ENCODE results near the gene GP5. TPM values are rescaled to one million over a fixed set of nuclear protein-coding genes. Genes with fewer than 3 reads are reported as not detected.

Gene GP5
- polyA plus RNA-seq, 5 donors, result 0.54 to 0.78 (median 0.65) TPM

GRCh38 chr3:194399874-194400411 lies 877 bp upstream of the GP5 start:
- DNase-seq, result no peak

GRCh38 chr3:194397757-194398312 lies 1.2 kb downstream of the GP5 start:
- DNase-seq, result no peak

- no peak for DNase-seq
Measured at GRCh38 chr3:194396859-194397756, 2.0 kb downstream of the GP5 start.

- DNase-seq, result no peak
Measured at GRCh38 chr3:194396539-194396858, 2.6 kb downstream of the GP5 start.

- no peak for DNase-seq
Measured at GRCh38 chr3:194395778-194396538, 3.1 kb downstream of the GP5 start.

GRCh38 chr3:194395212-194395611 lies 3.9 kb downstream of the GP5 start:
- no peak for DNase-seq

GRCh38 chr3:194392576-194392975 lies 6.5 kb downstream of the GP5 start:
- no peak for DNase-seq

- no peak for DNase-seq
Measured at GRCh38 chr3:194390835-194391234, 8.2 kb downstream of the GP5 start.

GRCh38 chr3:194389269-194389668 lies 9.8 kb downstream of the GP5 start:
- no peak for DNase-seq

- no peak for DNase-seq
Measured at GRCh38 chr3:194387926-194388418, 11.1 kb downstream of the GP5 start.

- no peak for DNase-seq
Measured at GRCh38 chr3:194387276-194387675, 11.8 kb downstream of the GP5 start.

- no peak for DNase-seq
Measured at GRCh38 chr3:194386648-194387047, 12.4 kb downstream of the GP5 start.

GRCh38 chr3:194386066-194386465 lies 13.0 kb downstream of the GP5 start:
- no peak for DNase-seq

- no peak for DNase-seq
Measured at GRCh38 chr3:194384569-194385001, 14.5 kb downstream of the GP5 start.

GRCh38 chr3:194384156-194384555 lies 14.9 kb downstream of the GP5 start:
- no peak for DNase-seq

GRCh38 chr3:194383276-194383940 lies 15.7 kb downstream of the GP5 start:
- DNase-seq, result no peak

GRCh38 chr3:194382892-194383223 lies 16.2 kb downstream of the GP5 start:
- no peak for DNase-seq

- DNase-seq, result no peak
Measured at GRCh38 chr3:194382196-194382891, 16.7 kb downstream of the GP5 start.

- no peak for DNase-seq
Measured at GRCh38 chr3:194381460-194381875, 17.6 kb downstream of the GP5 start.

- no peak for DNase-seq
Measured at GRCh38 chr3:194380326-194380725, 18.7 kb downstream of the GP5 start.

GRCh38 chr3:194379651-194380050 lies 19.4 kb downstream of the GP5 start:
- no peak for DNase-seq
